H1 (cell line): ENCODE results near the gene BCAR3. TPM values are rescaled to one million over a fixed set of nuclear protein-coding genes. Genes with fewer than 3 reads are reported as not detected.

Experiments
- CTCF ChIA-PET: fragments of 300-600 bp; sonication (Branson Sonifier 250); formaldehyde crosslinking; loops from one replicate; lab custom pipeline; 2021; ENCODE audit not compliant: partially characterized antibody; lab: Charles Lee
- POLR2A ChIA-PET: fragments of 300-600 bp; sonication (Branson Sonifier 250); formaldehyde crosslinking; loops from one replicate; lab custom pipeline; 2021; ENCODE audit warnings: inconsistent platforms; ENCODE audit not compliant: partially characterized antibody; lab: Charles Lee
- DNase-seq, 2 experiments: peaks; one replicate each; pipeline versions ENCODE4 v3.0.0 to v3.0.0-alpha.2; 2010 to 2022; ENCODE audit warnings: low spot score in 2 of 2, low read depth in 1 of 2, mixed read lengths in 1 of 2
- FAIRE-seq: peaks from 2 replicates; lab custom pipeline; 2011; peaks lifted over from hg19 to GRCh38; lab: Jason Lieb, UNC
- H2AFZ ChIP-seq: 2 replicates; pipeline ENCODE4 v1.8.1; 2012; ENCODE audit warnings: low read length, inconsistent platforms
- H2AK5ac ChIP-seq: 2 replicates; pipeline ENCODE4 v1.6.1; 2013; ENCODE audit warnings: low read depth, low read length
- H2BK120ac ChIP-seq: replicated peaks from 2 replicates; pipeline ENCODE3; 2013; ENCODE audit warnings: low read depth, low read length, inconsistent platforms
- H2BK12ac ChIP-seq: 2 replicates; pipeline ENCODE4 v1.6.1; 2013; ENCODE audit warnings: low read depth, low read length
- H2BK15ac ChIP-seq: 2 replicates; pipeline ENCODE4 v1.6.1; 2013; ENCODE audit warnings: low read length
- H2BK20ac ChIP-seq: 2 replicates; pipeline ENCODE4 v1.6.1; 2013; ENCODE audit warnings: low read length
- H2BK5ac ChIP-seq: 2 replicates; pipeline ENCODE4 v1.6.1; 2013; ENCODE audit warnings: low read depth, low read length
- H3K14ac ChIP-seq: 2 replicates; pipeline ENCODE4 v1.6.1; 2013; ENCODE audit warnings: inconsistent platforms; ENCODE audit not compliant: insufficient read length
- H3K18ac ChIP-seq: 2 replicates; pipeline ENCODE4 v1.6.1; 2013; ENCODE audit warnings: low read length; ENCODE audit errors: extremely low read depth
- H3K23ac ChIP-seq: 2 replicates; pipeline ENCODE4 v1.6.1; 2013; ENCODE audit warnings: inconsistent platforms; ENCODE audit not compliant: insufficient read length
- H3K23me2 ChIP-seq: 2 replicates; pipeline ENCODE4 v1.6.1; 2013; ENCODE audit warnings: low read depth, low read length
- H3K27ac ChIP-seq: 2 replicates; pipeline ENCODE4 v1.6.1; 2011; ENCODE audit warnings: low read depth, low read length, inconsistent platforms
- H3K27me3 ChIP-seq, 4 experiments: replicated peaks in 1 of 4; 1 replicate in 1 of 4; 2 replicates in 3 of 4; pipeline versions ENCODE4 v1.6.1 to v1.8.1; 2011 to 2013; ENCODE audit warnings: low read length in 3 of 4, mild to moderate bottlenecking in 3 of 4, inconsistent platforms in 2 of 4, mixed read lengths in 2 of 4, moderate library complexity in 1 of 4; ENCODE audit not compliant: control insufficient read depth in 3 of 4, insufficient read depth in 3 of 4; ENCODE audit errors: extremely low read depth in 1 of 4
- H3K36me3 ChIP-seq, 4 experiments: 2 replicates each; pipeline versions ENCODE4 v1.6.1 to v1.8.1; 2011 to 2013; ENCODE audit warnings: mild to moderate bottlenecking in 4 of 4, low read length in 3 of 4, moderate library complexity in 2 of 4, control low read depth in 1 of 4, inconsistent platforms in 1 of 4; ENCODE audit not compliant: insufficient read depth in 4 of 4, control insufficient read depth in 2 of 4
- H3K4ac ChIP-seq: replicated peaks from 2 replicates; pipeline ENCODE3; 2013; ENCODE audit warnings: low read length, low read depth, mixed read lengths, inconsistent platforms; ENCODE audit not compliant: insufficient read length
- H3K4me1 ChIP-seq, 4 experiments: replicated peaks in 1 of 4; 1 replicate in 1 of 4; 2 replicates in 3 of 4; pipeline versions ENCODE4 v1.6.1 to v1.8.1; 2011 to 2013; ENCODE audit warnings: low read length in 3 of 4, inconsistent platforms in 2 of 4, mixed read lengths in 1 of 4; ENCODE audit not compliant: insufficient read depth in 4 of 4, control insufficient read depth in 3 of 4
- H3K4me2 ChIP-seq, 2 experiments: 2 replicates each; pipeline versions ENCODE4 v1.6.1 to v1.8.1; 2011 to 2013; ENCODE audit warnings: low read depth in 2 of 2, low read length in 2 of 2, control low read depth in 1 of 2, inconsistent platforms in 1 of 2, mild to moderate bottlenecking in 1 of 2; ENCODE audit not compliant: insufficient read depth in 1 of 2
- H3K4me3 ChIP-seq, 4 experiments: fragments of 200-600, 300-600 bp in 1 of 4; sonication (generic), shearing (Covaris generic), sonication (Bioruptor Twin) in 1 of 4; 2 replicates each; pipeline versions ENCODE4 v1.5.1 to v1.8.1; 2011 to 2016; ENCODE audit warnings: low read length in 4 of 4, low read depth in 3 of 4, control low read depth in 2 of 4, inconsistent platforms in 2 of 4, mild to moderate bottlenecking in 2 of 4, mixed read lengths in 1 of 4, moderate library complexity in 1 of 4; ENCODE audit not compliant: insufficient read depth in 2 of 4; ENCODE audit errors: extremely low read depth in 1 of 4
- H3K56ac ChIP-seq: replicated peaks from 2 replicates; pipeline ENCODE3; 2013; ENCODE audit warnings: low read depth, mild to moderate bottlenecking, mixed read lengths, low read length, inconsistent platforms; ENCODE audit not compliant: insufficient read length
- H3K79me1 ChIP-seq: 2 replicates; pipeline ENCODE4 v1.6.1; 2013; ENCODE audit warnings: low read depth, low read length, control low read depth
- H3K79me2 ChIP-seq, 2 experiments: 2 replicates each; pipeline versions ENCODE4 v1.6.1 to v1.8.1; 2012 to 2013; ENCODE audit warnings: low read length in 2 of 2, mild to moderate bottlenecking in 2 of 2, inconsistent platforms in 1 of 2; ENCODE audit not compliant: insufficient read depth in 2 of 2, control insufficient read depth in 1 of 2
- H3K9ac ChIP-seq, 4 experiments: replicated peaks in 1 of 4; 1 replicate in 1 of 4; 2 replicates in 3 of 4; pipeline versions ENCODE4 v1.6.1 to v1.8.1; 2011 to 2013; ENCODE audit warnings: low read depth in 3 of 4, low read length in 3 of 4, control low read depth in 2 of 4, mild to moderate bottlenecking in 2 of 4, moderate library complexity in 2 of 4, inconsistent platforms in 1 of 4; ENCODE audit errors: extremely low read depth in 1 of 4
- H3K9me3 ChIP-seq, 2 experiments: 2 replicates each; pipeline versions ENCODE4 v1.6.1 to v1.8.1; 2012 to 2013; ENCODE audit warnings: mild to moderate bottlenecking in 2 of 2, moderate library complexity in 2 of 2, control low read depth in 1 of 2, inconsistent platforms in 1 of 2, low read depth in 1 of 2, low read length in 1 of 2, mixed read lengths in 1 of 2; ENCODE audit not compliant: insufficient read depth in 2 of 2
- H4K20me1 ChIP-seq, 2 experiments: replicated peaks in 1 of 2; 2 replicates each; pipeline versions ENCODE3 to v1.8.1; 2011 to 2013; ENCODE audit warnings: inconsistent platforms in 2 of 2, low read length in 2 of 2, mild to moderate bottlenecking in 1 of 2; ENCODE audit not compliant: insufficient read depth in 2 of 2, control insufficient read depth in 1 of 2
- H4K5ac ChIP-seq: 2 replicates; pipeline ENCODE4 v1.6.1; 2013; ENCODE audit warnings: low read length, low read depth, mixed read lengths, inconsistent platforms; ENCODE audit not compliant: insufficient read length
- H4K8ac ChIP-seq: 2 replicates; pipeline ENCODE4 v1.8.0; 2013; ENCODE audit warnings: mild to moderate bottlenecking, moderate library complexity, low read length, inconsistent platforms; ENCODE audit not compliant: insufficient read depth; ENCODE audit errors: extremely low read depth
- H4K91ac ChIP-seq: replicated peaks from 2 replicates; pipeline ENCODE3; 2013; ENCODE audit warnings: low read length, mixed read lengths, inconsistent platforms; ENCODE audit not compliant: insufficient read length
- BRCA1 ChIP-seq: IDR thresholded peaks from 2 replicates; pipeline ENCODE4 v1.6.1; 2012; ENCODE audit warnings: low read depth, low read length, improper control_type of control experiment
- KDM4A ChIP-seq: IDR thresholded peaks from one replicate; pipeline ENCODE4 v1.7.1; 2012; ENCODE audit warnings: low read depth, mild to moderate bottlenecking, moderate library complexity, low read length, inconsistent platforms; ENCODE audit not compliant: severe bottlenecking
- MAFK ChIP-seq: IDR thresholded peaks from 2 replicates; pipeline ENCODE4 v1.6.1; 2012; ENCODE audit warnings: low read depth, mild to moderate bottlenecking, improper control_type of control experiment, low read length
- SIRT6 ChIP-seq: IDR thresholded peaks from one replicate; pipeline ENCODE4 v1.7.1; 2012; ENCODE audit warnings: low read length, inconsistent platforms
- SIX5 ChIP-seq: IDR thresholded peaks from 2 replicates; pipeline ENCODE4 v1.6.1; 2011; ENCODE audit warnings: mild to moderate bottlenecking, low read depth, low read length
- WGBS, 2 experiments: shearing (Covaris generic) in 1 of 2; methylation state at CpG; one replicate each; pipeline versions ENCODE4 v1.1.6 to v1.1.7; 2013 to 2015; ENCODE audit warnings: low lambda C conversion rate in 2 of 2, mixed read lengths in 2 of 2, inconsistent platforms in 1 of 2, low coverage in 1 of 2, missing lambda C conversion rate in 1 of 2; ENCODE audit not compliant: insufficient replicate concordance in 2 of 2, insufficient coverage in 1 of 2, insufficient read length in 1 of 2; ENCODE audit errors: extremely low coverage in 1 of 2, missing lambda C conversion rate in 1 of 2; 5-methylcytosine and 5-hydroxymethylcytosine counted together
- polyA plus RNA-seq, 7 experiments: library from polyadenylated mRNA; depleted of rRNA in 3 of 7; stranded (reverse) in 5 of 7; unstranded in 2 of 7; fragments of >200 nt in 5 of 7; fragments of 200-250 nt in 2 of 7; gene quantifications; 1 replicate in 5 of 7; 2 replicates in 1 of 7; 4 replicates in 1 of 7; pipeline versions ENCODE4 v1.2.1 to v1.2.3, GENCODE V29; 2011 to 2013; ENCODE audit warnings: missing spikeins in 2 of 7, mixed read lengths in 2 of 7
- total RNA-seq: library from RNA; stranded (reverse); fragmentation: NEBNext Ultra II Directional; extraction: Animal tissue kit (Norgen Biotek cat#: 25700); gene quantifications from 2 replicates; pipeline ENCODE4 v1.2.1, GENCODE V29; 2021

BCAR3 gene
- total and polyA plus RNA-seq, 2 of the 8 experiments (the other 6 are each of a cell fraction or from before 2014, with no cell fraction given): 5.6 to 9.2 TPM

DNA sequence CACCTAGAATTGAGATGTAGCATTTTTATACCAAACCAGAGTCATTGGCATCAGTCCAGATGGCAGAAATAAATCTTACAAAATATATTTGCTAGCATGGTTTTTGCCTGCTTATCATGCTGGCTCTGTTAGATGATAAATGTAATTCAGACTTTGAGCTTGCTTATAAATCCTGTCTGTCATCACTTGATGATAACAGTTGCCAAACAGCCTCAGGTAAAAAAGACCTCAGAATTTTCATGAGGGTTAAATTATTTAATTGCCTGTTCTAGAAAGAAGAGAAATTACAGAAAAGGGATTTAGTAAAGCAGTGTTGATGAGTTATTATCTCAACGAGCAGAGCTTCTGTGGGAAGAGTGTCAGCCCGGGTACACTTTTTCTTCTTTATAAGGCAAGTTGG is 150.4 kb downstream of the BCAR3 start:
- DNase-seq (no peak), FAIRE-seq (no peak)
- Histone ChIP-seq H3K27me3 (no peaks in the 10 kb centered on the region), H4K5ac (no peak overlapping the region), H3K9ac (no peak overlapping the region), H3K56ac (no peak overlapping the region), H3K36me3 (peaks cover 0 to 68% (median 15%) of the 10 kb centered on the region in 4 experiments; a peak in 5 of 8 replicates), H2BK5ac (no peak overlapping the region), H2BK15ac (no peak overlapping the region), H2AK5ac (no peak overlapping the region), H3K23me2 (no peaks in the 10 kb centered on the region), H2BK120ac (no peak overlapping the region), H3K4ac (no peak overlapping the region), H3K14ac (no peak overlapping the region), H2AFZ (no peak overlapping the region), H3K4me2 (no peak overlapping the region), H3K27ac (no peak overlapping the region), H2BK12ac (no peak overlapping the region), H3K79me1 (no peaks in the 10 kb centered on the region), H3K4me3 (no peak overlapping the region), H3K9me3 (no peaks in the 10 kb centered on the region), H4K20me1 (peaks cover 2% of the 10 kb centered on the region in 2 experiments), H3K4me1 (no peaks in the 10 kb centered on the region), H4K8ac (no peak overlapping the region), H3K23ac (no peak overlapping the region), H4K91ac (no peak overlapping the region), H2BK20ac (no peak overlapping the region), H3K18ac (no peak overlapping the region), H3K79me2 (peaks cover 0 to under 1% of the 10 kb centered on the region in 2 experiments; a peak in 1 of 4 replicates)
- TF ChIP-seq MAFK (no peak), SIRT6 (no peak), BRCA1 (no peak), SIX5 (no peak), KDM4A (no peak)
- 90% methylated on average over 2 of the region's 2 CpGs; no CpG with 5 or more reads in 1 of the 2 experiments for WGBS, 2 experiments
- ChIA-PET CTCF (no interaction called here), POLR2A (interaction anchor here (1.2 kb wide), 1 partner anchor 20 kb away, joined by 3 read pairs; no protein-coding TSS in a partner anchor)
